PFSK-1 (cell line): ENCODE data around the gene SIRPD.

ENCODE experiments used
- FOXP2 ChIP-seq: optimal IDR thresholded peaks from 2 replicates; pipeline ENCODE3; 2011; ENCODE audit warnings: borderline replicate concordance, control low read depth, inconsistent platforms; ENCODE audit not compliant: insufficient read depth; ENCODE audit errors: extremely low read length, extremely low read depth
- POLR2AphosphoS5 ChIP-seq: IDR thresholded peaks from 2 replicates; pipeline ENCODE4 v1.6.1; 2012; ENCODE audit warnings: low read depth, mild to moderate bottlenecking, control low read depth, low read length, moderate library complexity
- SIN3A ChIP-seq: IDR thresholded peaks from 2 replicates; pipeline ENCODE4 v1.6.1; 2012; ENCODE audit warnings: mild to moderate bottlenecking, low read length, moderate library complexity, borderline replicate concordance; ENCODE audit not compliant: insufficient read depth
- TAF1 ChIP-seq: IDR thresholded peaks from 2 replicates; pipeline ENCODE4 v1.6.1; 2012; ENCODE audit warnings: low read length, control low read depth, borderline replicate concordance; ENCODE audit not compliant: insufficient read depth
- TF ChIP-seq, protein P1 (sequence below), 2 experiments: IDR thresholded peaks; 2 replicates each; pipeline versions ENCODE4 v1.6.1 to v1.8.0; 2011 to 2012; ENCODE audit warnings: low read depth in 2 of 2, low read length in 2 of 2, control low read depth in 1 of 2, inconsistent platforms in 1 of 2, mild to moderate bottlenecking in 1 of 2, moderate library complexity in 1 of 2; ENCODE audit not compliant: insufficient read depth in 1 of 2

The SIRPD gene

DNA sequence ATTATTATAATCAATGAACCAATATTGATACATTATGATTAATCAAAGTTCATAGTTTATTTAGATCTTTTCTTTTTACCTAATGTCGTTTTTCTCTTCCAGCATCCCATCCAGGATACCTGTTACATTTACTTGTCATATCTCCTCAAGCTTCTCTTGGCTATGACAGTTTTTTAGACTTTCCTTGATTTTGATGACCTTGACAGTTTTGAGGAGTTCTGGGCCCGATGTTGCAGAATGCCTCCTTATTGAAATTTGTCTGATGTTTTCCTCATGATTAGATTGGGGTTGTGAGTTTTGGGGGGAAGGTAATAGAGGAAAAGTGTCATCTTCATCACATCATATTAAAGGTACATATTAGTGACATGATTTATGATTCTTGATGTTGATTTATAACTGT, 3.8 kb upstream of the SIRPD start:
- TF ChIP-seq TAF1 (no peak), POLR2AphosphoS5 (no peak), SIN3A (no peak), FOXP2 (no peak)
- TF ChIP-seq, protein P1, sequence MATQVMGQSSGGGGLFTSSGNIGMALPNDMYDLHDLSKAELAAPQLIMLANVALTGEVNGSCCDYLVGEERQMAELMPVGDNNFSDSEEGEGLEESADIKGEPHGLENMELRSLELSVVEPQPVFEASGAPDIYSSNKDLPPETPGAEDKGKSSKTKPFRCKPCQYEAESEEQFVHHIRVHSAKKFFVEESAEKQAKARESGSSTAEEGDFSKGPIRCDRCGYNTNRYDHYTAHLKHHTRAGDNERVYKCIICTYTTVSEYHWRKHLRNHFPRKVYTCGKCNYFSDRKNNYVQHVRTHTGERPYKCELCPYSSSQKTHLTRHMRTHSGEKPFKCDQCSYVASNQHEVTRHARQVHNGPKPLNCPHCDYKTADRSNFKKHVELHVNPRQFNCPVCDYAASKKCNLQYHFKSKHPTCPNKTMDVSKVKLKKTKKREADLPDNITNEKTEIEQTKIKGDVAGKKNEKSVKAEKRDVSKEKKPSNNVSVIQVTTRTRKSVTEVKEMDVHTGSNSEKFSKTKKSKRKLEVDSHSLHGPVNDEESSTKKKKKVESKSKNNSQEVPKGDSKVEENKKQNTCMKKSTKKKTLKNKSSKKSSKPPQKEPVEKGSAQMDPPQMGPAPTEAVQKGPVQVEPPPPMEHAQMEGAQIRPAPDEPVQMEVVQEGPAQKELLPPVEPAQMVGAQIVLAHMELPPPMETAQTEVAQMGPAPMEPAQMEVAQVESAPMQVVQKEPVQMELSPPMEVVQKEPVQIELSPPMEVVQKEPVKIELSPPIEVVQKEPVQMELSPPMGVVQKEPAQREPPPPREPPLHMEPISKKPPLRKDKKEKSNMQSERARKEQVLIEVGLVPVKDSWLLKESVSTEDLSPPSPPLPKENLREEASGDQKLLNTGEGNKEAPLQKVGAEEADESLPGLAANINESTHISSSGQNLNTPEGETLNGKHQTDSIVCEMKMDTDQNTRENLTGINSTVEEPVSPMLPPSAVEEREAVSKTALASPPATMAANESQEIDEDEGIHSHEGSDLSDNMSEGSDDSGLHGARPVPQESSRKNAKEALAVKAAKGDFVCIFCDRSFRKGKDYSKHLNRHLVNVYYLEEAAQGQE (IDR thresholded peaks at IDR 0.05; ENCODE audit: insufficient read depth in 1 of 2, low read depth in 2 of 2, low read length in 2 of 2): no peak

DNA sequence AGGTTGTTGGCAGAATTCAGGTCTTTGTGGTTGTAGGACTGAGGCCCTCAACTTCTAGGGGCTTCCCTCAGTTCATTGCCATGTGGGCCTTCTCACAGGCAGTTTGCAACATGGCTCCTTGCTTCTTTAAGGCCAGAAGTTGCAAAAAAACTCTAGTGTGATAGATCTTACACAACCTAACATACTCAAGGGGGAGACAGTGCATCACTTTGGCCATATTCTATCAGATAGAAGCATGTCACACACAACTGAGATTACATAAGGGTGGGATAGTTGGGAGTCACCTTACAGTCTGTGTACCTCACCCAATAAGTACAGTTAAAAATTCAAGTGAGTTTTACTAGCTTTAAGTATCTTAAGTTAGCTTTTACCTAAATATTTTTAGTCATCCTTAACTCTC, 1.6 kb downstream of the SIRPD start:
- TF ChIP-seq SIN3A (no peak), FOXP2 (no peak), TAF1 (no peak), POLR2AphosphoS5 (no peak)
- TF ChIP-seq, protein P1 (IDR thresholded peaks at IDR 0.05; ENCODE audit: insufficient read depth in 1 of 2, low read depth in 2 of 2, low read length in 2 of 2): no peak

DNA sequence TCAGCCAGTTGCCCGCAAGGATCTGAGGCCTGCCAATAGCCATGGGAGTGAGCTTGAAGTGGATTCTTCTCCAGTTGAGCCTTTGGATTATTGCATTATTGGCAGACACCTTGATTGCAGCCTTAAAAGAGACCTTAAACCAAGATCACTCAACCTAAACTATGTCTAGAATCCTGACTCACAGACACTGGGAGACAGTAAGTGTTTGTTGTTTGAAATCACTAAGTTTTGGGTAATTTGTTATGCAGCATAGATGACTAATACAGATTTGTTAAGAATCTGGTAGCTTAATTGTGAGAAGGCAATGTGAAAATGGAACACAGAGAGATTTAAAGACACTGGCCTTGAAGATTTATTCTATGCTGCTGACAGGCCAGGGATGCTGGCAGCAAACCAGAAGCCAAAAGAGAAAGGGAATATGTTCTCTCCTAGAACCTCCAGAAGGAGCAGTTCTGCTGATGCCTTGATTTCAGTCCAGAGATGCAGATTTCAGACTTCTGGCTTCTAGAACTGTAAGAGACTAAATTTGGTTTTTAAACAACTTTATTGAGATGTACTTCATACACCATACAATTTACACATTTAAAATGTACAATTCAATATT, 17.6 kb downstream of the SIRPD start:
- no peak for TF ChIP-seq POLR2AphosphoS5
- TF ChIP-seq, protein P1 (IDR thresholded peaks at IDR 0.05; ENCODE audit: insufficient read depth in 1 of 2, low read depth in 2 of 2, low read length in 2 of 2): no peak
- no peak for TF ChIP-seq FOXP2
- no peak for TF ChIP-seq SIN3A
- no peak for TF ChIP-seq TAF1

DNA sequence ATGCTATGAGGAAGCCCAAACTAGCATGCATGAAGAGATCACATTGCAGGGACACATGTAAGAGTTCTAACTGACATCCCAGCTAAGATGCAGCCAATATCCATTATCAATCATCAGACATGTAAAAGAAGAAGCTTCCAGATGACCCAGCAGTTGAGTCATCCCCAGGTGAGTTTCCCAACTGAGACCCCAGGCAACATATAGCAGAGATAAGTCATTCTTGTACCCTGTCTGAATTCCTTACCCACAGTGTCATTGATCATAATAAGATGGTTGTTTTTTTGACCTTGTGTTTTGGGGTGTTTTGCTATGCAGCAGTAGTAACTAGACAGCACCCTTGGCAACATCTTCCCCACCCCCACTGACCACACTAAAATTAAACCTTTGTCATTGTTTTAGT, 18.9 kb downstream of the SIRPD start:
- TF ChIP-seq TAF1 (no peak), POLR2AphosphoS5 (no peak), FOXP2 (no peak)
- TF ChIP-seq, protein P1 (IDR thresholded peaks at IDR 0.05; ENCODE audit: insufficient read depth in 1 of 2, low read depth in 2 of 2, low read length in 2 of 2): no peak

DNA sequence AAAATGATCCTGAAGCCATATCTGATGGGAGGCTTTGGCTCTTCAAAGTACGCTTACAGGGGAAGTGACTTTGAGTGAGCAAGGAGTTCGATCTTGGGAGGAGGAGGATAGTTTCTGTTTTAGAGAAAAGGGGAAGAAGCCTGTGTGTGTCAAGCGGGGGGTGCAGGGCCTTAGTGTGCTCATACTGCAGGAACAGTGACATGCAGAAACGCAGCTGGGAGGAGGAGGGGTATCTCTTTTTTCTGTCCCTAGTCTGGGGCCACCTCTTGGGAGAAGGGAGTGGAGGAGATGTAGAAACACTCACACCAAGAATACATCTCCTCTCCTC, 19.8 kb downstream of the SIRPD start:
- TF ChIP-seq POLR2AphosphoS5 (no peak), FOXP2 (no peak), SIN3A (no peak), TAF1 (no peak)
- TF ChIP-seq, protein P1 (IDR thresholded peaks at IDR 0.05; ENCODE audit: insufficient read depth in 1 of 2, low read depth in 2 of 2, low read length in 2 of 2): no peak
